ENCODE measurements around the gene KPNA5. TPM values are rescaled to one million over a fixed set of nuclear protein-coding genes. Genes with fewer than 3 reads are reported as not detected.
"Not testable (repeated sequence)": the region's sequence is repeated elsewhere in the genome, so short reads cannot be mapped to it uniquely, and the experiment has no call there.

Gene KPNA5
- total RNA-seq, 1 donor from 2014 or later = 21.3 TPM

DNA sequence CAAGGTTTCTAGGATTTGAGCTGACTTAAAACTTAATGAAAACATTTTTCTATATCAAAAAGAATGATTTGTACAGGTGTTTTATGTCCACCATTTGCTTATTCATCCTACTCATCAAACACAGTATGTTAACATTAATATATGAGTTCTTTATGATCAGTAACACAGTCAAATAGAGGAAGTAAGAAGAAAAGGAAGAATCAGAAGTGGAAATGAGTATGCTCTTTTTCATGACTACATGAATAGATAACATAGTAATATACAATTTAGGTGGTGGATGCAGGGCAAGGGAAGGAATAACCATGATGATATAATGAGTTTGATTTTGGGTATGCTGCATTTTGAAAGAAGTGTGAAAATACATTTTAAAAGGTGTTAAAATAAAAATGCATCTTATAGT is 16.5 kb downstream of the KPNA5 start:
- no peak for DNase-seq (ENCODE audit: low read depth)

DNA sequence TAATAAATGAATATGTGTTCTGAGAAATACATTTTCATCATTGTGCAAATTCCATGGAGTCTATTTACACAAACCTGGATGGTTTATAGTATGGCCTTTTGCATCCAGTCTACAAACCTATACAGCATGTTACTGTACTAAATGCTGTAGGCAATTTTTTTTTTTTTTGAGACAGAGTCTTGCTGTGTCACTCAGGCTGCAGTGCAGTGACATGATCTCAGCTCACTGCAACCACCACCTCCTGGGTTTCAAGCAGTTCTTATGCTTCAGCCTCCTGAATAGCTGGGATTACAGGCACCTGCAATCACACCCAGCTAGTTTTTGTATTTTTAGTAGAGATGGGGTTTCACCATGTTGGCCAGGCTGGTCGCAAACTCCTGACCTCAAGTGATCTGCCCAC is 22.9 kb downstream of the KPNA5 start:
- not testable (repeated sequence) for DNase-seq (ENCODE audit: low read depth)

DNA sequence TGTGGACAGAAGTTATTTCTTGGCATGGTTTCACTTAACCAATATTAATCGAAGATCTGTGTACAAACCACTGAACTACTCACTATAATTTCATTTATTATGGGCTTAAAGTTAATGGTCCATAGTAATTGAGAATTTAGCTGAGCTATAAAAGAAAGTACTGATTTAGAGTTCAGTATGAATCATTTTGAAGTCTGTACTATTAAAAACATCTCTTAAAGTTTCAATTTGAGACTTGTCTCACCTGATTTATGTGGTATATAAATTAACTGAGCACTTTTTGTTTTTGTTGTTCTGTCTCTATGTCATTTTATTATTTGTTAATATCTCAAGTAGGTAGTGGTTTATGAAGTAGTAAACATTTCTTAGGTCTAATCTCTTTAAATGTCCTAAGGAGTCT is 24.9 kb downstream of the KPNA5 start:
- no peak for DNase-seq (ENCODE audit: low read depth)

DNA sequence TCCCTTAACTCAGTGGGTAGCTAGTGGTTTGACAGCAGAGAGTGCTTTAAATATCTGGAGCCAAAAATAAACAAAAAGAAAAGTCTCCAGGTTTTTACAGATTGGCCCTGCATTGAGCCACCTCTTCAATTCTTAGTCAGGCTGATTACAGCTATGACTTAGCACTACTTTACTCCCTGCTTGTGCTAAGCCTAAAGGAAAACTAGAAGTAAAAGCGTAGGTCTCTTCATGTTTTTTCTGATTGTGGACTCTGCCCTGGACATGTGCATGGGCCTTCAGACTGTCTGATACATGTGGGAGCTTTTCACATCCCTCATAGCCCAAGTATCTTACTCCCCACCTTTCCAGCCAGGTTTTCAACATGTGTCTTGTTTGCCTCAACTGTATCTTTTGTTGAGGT is 33.3 kb downstream of the KPNA5 start:
- DNase-seq (ENCODE audit: low read depth) = peak; percentile 3

DNA sequence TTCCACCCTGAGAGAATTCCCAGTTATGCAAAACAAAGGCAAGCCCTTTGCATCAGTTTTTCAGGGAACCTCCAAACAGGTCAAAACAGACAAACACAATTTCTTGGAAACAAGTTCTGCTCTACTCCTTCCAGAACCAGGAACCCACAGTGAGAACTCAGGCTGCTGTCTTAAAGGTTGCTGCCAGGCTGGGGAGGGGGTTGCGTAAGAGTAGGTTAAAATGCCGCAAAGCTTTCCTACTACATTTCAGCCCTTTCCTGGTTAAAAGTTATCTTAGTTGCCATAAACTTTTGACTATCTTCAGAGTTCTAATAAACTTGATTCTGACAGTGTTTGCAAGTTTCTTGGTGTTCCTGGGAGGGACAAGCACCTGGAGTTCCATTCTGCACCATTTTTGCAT is 33.8 kb downstream of the KPNA5 start:
- DNase-seq (ENCODE audit: low read depth) = no peak

DNA sequence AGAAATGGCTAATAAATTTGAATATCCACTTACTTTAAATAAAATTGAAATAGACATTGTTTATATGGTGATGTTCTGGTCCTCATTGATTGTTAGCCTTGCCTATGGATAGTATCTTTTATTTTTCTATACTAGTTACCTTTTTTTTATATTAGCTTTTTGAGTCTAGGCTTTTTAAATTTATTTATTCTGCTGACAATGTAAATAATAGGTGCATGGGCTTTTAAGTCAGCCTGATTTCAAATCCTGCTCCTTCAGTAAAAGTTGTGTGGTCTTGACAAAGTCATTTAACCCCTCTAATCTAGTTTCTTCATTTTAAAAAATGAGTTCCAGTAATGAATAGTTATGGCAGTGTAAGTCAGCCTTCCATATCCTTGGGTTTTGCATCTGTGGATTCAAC is 45.9 kb downstream of the KPNA5 start:
- DNase-seq (ENCODE audit: low read depth) = no peak

DNA sequence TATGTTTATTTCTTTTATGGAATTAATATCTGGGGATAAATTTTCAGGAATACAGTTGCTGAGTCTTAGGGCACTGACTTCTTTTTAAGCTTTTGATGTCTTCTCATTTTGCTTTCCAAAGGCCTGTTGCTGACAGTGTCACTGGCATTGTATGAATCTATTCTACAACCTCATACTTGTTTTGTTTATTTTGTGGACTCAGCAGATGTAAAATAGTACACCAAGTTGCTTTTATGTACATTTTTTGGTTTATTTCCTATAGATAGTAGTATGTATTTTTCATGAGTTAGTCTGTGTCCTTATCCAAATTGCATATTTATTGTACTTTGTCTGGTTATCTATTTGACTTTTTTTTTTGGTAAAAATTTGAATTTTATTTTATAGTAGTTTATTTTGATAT is 49.5 kb downstream of the KPNA5 start:
- no peak for DNase-seq (ENCODE audit: low read depth)

DNA sequence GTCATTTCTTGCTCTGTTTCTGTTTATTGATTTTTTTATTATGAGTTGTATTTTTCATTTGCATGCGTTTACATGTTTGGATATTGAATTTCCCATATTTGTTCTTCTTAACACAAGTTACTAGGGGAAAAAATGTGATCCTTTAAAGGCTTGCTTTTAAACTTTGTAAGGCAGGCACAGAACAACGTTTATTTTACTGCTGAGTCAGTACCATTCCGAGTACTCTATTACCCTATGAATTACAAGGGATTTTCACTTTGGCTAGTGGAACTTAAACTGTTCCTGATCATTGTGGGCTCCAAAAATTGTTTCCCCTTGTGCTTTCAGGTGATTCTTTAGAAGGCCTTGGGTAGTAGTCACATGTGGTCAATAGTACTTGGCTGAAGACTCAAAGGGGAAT is 56.0 kb downstream of the KPNA5 start:
- DNase-seq (ENCODE audit: low read depth) = no peak

DNA sequence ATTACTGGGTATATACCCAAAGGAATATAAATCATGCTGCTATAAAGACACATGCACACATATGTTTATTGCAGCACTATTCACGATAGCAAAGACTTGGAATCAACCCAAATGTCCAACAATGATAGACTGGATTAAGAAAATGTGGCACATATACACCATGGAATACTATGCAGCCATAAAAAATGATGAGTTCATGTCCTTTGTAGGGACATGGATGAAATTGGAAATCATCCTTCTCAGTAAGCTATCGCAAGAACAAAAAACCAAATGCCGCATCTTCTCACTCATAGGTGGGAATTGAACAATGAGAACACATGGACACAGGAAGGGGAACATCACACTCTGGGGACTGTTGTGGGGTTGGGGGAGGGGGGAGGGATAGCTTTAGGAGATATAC is 59.5 kb downstream of the KPNA5 start:
- not testable (repeated sequence) for DNase-seq (ENCODE audit: low read depth)

DNA sequence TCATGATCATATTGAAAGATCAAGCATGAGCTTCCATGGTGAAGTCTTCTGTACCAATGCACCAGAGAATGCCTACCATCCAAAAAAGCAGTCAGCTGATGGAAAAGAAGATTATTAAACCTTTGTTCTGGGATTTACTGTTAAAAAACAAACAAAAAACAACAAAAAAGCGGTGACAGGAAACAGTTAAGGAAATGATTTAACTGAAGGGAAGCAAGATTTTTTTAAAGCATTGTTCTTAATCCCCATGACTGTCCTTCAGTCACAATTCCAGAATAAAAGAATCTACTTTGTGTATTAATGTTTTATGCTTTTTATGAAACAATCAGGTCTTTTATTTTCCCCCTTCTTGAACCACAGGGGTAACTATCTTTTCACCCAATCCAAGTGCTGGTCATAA is 60.6 kb downstream of the KPNA5 start:
- no peak for DNase-seq (ENCODE audit: low read depth)

DNA sequence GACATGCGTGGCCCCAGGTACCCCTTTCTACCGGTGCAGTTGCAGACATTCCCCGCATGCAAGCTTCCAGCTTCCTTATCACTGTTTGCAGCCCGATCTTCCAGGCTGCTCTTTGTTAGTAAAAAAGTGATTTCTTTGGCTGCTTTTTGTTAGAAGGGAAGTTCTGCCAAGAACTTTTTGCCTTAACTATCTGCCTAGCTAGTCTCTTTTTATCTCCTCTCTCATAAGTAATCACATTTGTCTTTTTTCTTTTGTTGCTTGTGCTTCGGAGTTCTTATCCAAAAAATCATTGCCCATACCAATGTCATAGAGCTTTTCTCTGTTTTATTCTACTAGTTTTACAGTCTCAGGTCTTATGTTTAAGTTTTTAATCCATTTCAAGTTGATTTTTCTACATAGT is 64.2 kb downstream of the KPNA5 start:
- no peak for DNase-seq (ENCODE audit: low read depth)

DNA sequence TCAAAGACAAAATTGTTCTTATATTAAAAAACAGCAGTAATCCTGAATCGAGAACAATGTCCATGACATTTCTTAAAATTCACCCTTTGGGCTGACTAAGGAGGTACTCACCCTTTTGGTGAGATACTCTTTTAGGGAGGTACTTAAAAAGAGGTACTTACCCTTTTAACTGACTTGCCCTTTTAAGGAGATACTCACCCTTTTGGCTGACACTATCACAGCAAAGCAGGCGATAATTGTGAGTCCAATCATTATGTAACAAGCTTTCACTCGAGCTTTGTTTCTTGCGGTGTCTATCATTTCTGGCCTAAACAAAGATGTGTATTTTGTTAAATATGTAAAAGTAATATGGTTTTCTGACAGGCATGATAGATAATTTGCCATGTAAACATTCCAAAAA is 80.8 kb downstream of the KPNA5 start:
- DNase-seq (ENCODE audit: low read depth) = no peak

DNA sequence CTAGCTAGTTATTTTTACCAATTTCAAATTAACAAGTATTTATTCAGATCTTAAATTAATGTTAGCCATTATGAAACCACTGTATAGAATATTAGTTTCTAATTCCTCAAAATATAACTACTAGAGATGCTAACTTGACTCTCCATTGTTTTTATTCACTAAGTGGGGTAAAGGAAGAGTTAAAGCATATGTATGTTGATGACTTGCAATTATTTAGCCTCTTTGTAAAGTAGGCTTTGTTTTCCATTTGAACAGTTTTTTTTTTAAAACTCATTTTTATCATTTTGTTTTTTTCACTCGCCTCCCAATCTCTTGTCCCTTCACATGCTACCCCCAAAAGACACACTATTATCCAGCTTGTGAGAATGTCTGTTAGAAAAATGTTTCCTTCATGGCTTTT is 81.2 kb downstream of the KPNA5 start:
- no peak for DNase-seq (ENCODE audit: low read depth)

DNA sequence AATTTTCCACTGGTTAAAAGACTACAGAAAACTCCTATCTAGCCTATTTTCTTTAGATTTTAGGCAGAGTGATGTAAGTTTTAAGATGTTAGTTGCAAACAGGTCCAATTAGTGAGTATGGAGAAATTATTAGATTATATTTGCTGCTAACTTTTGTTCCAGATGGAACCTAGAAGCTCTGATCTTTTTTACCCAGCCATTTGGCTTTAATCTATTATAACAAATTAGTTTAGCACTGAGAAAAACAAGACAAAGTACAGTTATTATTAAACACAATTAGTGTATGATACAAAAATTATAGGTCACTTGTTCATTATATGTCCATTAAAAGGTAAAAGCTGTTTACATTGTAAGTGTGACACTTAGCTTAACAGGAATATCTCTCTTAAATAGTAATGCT is 82.0 kb downstream of the KPNA5 start:
- DNase-seq (ENCODE audit: low read depth) = no peak

DNA sequence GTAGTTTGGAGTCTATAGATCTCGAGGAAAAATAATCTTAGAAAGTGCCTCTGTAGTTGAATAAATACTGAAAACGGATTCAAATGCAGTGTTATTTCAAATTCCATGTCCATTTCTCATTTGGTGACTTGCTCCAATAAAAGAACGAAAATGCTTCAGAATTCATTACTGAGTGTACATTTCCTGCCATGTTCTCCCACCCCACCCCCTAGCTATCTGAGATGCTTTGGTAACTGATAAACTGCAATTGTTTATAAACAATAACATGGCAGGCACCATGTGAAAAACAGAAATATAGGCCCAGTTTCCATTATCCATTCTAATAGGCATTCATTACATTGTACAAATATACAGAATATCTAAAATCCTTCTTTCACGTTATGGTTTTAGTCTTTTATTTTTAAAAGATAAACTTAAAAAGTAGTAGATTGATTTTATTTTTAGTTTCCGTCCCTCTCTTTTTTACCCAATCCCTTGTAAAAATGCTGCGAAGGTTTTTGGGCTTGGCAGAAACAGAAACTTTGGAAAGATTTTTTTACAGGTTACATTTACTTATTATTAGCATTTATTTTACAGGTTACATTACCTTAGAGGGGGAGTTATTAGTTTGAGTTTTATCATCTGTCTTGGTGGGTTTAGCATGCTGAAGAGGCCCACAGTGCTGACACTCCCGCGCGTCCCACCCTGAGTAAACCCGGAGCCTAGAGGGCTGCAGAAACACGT is 83.1 kb downstream of the KPNA5 start:
- no peak for DNase-seq (ENCODE audit: low read depth)

DNA sequence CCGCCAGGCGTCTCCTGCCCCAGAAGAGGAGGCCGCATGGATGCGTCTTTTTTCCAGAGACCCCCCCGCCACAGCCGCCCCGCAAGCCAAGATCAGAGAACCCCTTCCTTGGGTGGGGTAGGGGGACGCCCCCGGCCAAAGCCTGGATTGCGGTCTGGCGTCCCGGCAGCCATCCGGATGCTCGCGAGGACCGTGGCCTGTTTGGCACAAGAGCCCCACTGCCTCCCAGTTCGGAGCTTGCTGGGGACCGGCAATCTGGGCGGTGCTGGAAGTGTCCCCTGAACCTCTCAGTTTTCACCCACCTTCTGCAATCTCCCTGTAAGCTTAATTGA is 83.6 kb downstream of the KPNA5 start:
- DNase-seq (ENCODE audit: low read depth) = no peak

DNA sequence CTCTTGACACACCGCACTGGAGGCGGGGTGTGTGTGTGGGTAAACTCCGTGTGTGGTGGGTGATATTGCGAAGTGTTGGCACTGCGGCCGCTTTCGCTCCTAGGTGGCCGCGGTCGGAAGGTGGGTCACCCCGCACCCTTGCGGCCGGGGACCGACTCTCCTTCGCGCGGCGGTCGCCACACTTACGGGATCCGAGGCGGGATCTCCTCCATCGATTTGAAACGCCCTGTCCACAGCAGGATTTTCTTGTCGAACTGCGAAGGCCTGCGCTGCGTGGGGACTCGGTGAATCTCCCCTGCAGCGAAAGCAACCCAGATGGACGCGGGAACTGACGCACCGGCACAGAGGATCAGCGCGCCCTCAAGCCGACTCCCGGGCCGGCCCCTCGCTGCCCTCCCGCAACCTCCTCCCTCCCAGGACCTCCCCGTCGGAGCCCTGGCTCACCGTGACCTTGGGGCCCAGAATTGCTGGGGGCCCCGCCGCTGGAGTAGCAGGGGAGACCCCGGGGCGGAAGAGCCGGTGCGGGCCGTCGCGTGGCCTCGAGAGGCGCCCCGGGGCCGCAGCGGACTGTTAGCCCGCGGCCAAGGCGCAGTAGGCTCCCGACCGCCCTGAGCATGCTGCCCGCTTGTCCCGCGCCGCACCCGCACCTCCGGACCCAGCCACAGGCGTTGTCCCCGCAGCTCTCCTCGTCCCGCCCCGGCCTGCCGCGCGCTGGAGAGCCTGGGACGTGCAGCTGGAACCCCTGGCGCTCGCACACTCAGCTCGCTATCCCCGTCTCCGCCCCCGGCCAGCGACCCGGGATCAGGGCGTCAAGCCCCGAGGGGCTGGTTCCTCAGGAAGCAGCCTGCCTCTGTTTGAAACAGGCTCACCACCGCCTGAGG is 84.2 kb downstream of the KPNA5 start, which contains the start of gene FAM162B:
Gene FAM162B, minus strand, starts transcription at position 759 of the 881 bp plus-strand sequence. Its CDS starts 143 bp downstream, at position 616.
- no peak for DNase-seq (ENCODE audit: low read depth)

DNA sequence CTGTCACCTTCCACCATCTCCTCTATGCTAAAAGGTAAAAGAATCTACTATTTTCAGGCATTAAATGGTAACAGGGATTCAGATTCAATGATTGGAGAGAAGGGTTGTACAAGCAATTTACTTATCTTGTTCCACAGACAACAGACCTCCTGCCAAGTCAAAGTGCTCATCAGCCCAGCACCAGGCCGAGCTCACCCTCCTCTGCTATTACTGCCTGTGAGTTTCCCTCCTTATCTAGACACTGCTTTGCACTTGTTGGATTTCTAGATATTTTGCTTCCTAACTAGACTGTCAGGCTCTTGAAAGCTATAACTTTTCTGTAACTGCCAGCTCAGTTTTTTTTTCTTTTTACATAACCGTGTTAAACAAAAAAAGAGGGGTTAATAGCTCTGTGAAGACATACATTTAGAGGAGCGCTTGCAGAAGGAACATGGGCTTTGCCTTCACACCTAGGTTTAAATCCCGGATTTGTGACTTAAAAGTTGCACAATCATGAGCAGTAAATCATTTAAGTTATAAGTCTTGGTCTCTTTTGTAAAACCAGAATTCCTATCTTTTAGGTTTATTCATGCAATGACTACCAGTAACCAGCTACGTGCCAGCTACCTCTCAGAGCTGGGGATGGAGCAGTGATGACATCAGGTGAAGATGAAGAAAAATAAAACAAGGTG is 85.6 kb downstream of the KPNA5 start:
- DNase-seq (ENCODE audit: low read depth) = no peak

DNA sequence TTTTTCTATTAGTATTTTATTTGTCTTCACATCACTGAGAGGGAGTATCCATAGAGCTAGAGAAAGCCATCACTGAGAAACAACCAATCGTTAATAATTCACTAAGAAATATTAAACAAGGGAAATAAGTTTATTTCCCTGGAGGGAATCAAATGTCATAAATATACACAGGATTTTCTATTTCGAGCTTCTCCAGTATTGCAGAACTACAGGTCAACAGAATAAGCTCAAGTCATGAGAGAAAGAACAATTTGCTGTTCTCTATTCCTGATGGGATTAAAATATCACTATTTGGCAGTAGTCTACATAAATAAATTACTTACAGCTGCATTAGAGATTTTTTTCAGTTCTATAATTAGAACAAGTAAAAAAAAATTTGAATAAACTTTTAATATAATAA is 86.7 kb downstream of the KPNA5 start:
- DNase-seq (ENCODE audit: low read depth) = no peak

DNA sequence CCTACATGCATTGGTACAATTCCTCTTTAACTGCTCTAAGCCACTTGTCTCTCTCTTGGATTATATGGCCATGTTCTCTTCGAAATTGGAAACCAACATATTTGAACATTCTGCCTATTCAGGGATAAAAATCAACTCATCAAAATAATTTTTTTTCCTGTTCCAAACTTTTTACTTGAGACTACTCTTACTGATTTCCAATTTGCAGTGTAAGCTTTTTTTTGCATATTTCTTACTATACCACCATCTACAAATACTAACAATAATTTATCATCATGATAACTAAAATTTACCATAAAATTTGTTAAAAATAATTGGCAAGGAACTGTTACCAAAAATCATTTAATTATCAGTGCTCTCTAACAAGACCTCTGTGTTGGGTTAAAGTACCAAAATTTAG is 91.4 kb downstream of the KPNA5 start:
- DNase-seq (ENCODE audit: low read depth) = no peak

DNA sequence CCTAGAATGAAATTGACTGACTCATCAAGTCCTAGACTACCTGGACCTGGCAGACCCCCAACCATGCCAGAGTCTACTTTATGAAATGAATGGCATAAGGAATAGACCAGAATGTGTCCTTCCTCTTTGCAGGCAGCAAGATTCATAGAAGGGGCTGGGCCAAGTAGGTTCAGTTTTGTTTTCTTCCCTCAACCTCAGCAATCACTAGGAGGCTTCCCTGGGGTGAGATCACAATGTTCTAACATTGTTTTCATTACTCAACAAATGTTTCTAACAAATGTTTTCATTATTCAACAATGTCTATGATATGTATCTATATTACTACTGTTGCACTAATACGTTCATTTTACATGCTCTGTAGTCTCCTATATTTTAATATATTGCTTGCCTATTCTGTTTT is 92.9 kb downstream of the KPNA5 start:
- DNase-seq (ENCODE audit: low read depth) = no peak

DNA sequence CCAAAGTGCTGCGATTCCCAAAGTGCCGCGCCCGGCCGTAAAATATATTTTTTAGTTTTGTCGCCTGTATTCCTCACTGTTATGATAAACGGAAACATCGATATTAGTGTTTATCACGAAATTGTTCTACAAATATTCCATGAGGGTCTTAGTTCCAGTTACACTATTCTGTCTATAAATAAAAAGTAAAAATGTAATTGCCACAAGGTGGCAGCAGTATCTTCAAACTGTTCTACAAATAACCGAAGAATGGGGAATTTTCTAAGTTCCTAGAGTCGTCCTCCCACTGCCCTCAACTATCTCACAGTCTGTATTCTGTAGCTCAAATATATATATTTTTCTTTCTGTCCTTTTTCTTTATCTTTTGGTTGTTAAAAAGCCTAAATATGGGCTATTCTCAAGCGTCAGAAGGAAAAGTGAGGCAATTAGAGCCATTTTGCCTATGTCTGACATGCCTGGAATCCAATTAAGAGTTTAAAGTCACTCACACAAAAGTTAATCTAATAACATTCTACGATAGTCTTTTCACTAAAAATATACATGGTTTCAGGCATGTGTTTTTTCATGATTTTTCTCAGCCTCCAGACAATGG is 98.7 kb downstream of the KPNA5 start:
- peak; percentile 54 for DNase-seq (ENCODE audit: low read depth)
